EH (cell line): ENCODE data around the gene FAM98B.
"Not testable (repeated sequence)": the region's sequence is repeated elsewhere in the genome, so short reads cannot be mapped to it uniquely, and the experiment has no call there.

Experiments
- DNase-seq: peaks from one replicate; pipeline ENCODE4 v3.0.0-alpha.2; 2015; ENCODE audit warnings: low read depth

FAM98B gene

DNA sequence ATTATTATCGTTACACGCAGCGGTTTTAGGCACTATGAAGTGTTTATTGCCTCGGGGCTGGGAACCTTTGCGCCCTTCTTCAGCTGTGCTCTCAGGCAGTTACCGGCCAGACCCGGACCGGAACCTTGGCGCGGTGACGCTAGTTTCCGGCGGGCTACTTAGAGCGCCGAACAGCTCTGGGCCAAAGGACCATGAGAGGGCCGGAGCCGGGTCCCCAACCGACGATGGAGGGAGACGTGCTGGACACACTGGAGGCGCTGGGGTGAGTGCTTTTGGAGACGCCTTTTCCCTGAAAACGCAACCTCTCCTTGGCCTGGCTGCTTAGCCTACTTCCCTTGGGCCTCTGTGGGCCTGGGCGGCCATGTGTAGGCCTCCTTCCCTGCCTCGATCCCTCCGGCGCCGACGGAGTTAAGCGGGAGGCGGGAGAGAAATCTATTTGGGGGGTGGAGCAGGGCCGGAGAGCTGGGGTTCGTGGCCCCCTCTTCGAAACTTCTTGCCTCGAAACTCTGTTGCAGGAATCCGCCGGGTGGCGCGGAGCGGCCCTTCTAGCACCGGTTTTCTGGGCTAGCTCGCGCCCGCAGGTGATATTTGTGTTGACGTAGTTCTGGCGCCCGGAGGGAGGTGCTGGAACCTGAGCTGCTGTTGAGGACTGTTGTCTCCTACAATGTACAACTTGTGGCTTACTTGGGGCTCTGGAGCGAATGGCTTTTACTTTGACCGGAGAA is at the start of gene FAM98B:
FAM98B (plus strand) TSS at position 157 of the 725 bp plus-strand sequence; CDS start at position 192, 35 bp downstream.
- DNase-seq, result peak; percentile 84

DNA sequence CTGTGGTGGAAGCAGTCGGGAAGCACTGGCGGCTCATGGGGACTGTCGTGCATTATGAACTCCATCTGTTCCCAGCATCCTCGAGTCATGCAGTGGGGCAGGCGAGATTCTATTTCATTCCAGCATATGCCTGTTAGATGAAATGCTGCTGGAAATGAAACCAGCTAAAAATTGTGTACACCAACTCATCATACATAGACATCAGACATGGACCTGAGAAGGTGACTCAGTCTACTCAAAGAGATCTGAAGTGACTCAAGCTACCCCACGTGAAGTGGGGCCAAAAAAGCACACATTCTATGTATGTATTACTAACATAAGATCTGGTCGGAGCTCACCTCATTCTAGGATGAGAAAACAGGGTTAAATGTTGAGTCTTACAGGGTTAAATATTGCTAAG is 47.5 kb upstream of the FAM98B start:
- peak; percentile 9 for DNase-seq

DNA sequence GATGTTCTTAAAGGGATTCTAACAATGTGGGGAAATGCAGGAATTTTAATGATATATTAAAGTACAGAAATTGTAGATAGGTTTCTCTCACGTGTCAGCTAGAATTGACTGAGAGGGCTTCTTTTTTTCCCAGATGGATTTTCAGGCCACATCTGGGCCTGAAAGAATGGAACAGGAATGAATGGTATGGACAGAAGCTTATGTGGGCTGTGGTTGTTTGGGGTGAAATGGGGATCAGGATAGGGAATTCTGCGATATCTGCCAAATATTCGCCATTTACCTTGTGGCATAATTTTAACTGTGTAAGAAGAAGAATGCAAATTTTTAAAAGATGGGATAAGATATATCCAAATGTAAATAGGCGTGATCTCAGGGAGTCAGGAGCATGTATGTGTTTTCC is 45.4 kb upstream of the FAM98B start:
- DNase-seq, result no peak

DNA sequence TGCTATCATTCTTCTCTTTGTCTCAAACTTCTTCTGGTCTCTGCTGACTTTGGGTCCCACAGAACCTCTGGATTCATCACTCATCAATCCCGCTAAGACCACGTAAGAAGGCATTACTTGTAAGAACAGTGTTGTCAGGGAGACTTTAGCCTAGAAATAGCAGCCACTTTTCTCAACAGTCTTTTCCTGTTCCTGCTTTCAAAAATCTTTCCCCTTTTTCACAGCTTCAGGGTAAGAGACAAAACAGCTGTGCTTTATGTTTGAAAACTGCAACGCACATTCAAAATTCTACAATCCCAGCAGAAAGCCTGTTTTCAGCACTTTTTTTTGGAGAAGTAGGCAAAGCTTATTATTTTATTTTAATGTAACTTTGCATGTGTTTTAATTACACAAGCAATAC is 42.0 kb upstream of the FAM98B start:
- DNase-seq, result no peak

GRCh38 chr15:38412466-38412865 is 41.5 kb upstream of the FAM98B start:
- no peak for DNase-seq

GRCh38 chr15:38414357-38414756 is 39.6 kb upstream of the FAM98B start:
- peak; percentile 78 for DNase-seq

DNA sequence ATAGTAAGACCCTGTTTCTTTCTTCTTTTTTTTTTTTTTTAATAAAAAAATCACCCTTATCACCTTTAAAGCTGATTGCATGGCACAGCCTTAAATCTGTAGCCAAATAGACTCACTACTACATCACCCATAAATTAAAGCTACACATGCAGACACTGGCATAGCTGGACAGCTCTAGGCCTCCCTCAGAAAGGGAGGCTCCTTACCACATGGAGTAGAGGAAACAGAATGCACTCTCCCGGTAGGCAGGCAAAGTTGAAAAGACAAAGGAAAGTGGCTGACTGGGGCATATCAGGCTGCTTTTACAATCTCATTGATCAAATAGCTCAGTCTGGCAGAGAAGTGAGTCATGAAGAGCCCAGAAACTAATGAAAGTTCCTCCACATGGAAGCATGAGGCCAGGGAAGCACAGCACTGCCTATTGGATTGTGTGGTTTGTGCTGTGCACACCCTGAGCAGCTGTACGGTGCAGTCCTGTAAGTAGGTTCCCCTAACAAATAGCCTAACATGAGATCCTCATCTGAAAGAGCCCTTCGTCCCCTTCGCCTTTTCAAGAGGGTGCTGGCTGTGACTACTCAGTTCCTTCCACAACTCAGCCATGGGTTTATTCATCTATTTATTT is 32.7 kb upstream of the FAM98B start:
- DNase-seq, result no peak

DNA sequence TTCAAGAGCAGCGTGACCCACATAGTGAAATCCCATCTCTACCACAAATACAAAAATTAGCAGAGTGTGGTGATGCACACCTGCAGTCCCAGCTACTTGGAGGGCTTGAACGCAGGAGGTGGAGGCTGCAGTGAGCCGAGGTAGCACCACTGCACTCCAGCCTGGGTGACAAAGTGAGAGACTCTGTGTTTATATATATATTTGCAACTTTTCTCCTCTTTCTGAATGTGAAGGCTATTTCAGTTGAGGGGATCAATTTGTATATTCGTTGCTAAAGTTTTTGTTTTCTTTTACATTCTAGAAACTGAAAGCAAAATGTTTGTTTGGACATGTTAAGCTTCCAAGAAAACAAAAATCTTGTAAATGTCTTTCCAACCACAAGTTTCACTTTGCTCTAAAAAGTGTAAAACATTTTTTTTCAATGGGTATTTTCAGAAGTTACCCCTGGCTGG is 29.8 kb upstream of the FAM98B start:
- DNase-seq, result no peak

DNA sequence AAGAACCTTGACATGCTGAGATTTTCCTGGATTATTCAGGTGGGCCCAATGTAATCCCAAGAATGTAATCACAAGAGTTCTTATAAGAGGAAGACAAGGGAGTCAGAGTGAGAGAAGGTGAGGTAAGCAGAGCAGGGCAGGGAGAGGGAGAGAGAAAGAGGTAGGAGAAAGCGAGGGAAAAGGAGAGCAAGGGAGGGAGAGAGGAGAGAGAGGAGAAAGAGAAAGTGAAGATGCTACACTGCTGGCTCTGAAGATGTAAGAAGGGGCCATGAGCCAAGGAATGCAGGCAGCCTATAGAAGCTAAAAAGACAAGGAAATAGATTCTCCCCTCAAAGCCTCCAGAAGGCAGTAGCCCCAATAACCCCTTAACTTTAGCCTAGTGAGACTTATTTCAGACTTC is 28.7 kb upstream of the FAM98B start:
- no peak for DNase-seq

- no peak for DNase-seq
These were observed 26.5 kb upstream of the FAM98B start for GRCh38 chr15:38427380-38427779.

- DNase-seq, result no peak
These were observed 23.7 kb upstream of the FAM98B start for GRCh38 chr15:38430106-38430760.

GRCh38 chr15:38436993-38437392 is 16.9 kb upstream of the FAM98B start:
- no peak for DNase-seq

GRCh38 chr15:38437603-38438002 is 16.3 kb upstream of the FAM98B start:
- not testable (repeated sequence) for DNase-seq

DNA sequence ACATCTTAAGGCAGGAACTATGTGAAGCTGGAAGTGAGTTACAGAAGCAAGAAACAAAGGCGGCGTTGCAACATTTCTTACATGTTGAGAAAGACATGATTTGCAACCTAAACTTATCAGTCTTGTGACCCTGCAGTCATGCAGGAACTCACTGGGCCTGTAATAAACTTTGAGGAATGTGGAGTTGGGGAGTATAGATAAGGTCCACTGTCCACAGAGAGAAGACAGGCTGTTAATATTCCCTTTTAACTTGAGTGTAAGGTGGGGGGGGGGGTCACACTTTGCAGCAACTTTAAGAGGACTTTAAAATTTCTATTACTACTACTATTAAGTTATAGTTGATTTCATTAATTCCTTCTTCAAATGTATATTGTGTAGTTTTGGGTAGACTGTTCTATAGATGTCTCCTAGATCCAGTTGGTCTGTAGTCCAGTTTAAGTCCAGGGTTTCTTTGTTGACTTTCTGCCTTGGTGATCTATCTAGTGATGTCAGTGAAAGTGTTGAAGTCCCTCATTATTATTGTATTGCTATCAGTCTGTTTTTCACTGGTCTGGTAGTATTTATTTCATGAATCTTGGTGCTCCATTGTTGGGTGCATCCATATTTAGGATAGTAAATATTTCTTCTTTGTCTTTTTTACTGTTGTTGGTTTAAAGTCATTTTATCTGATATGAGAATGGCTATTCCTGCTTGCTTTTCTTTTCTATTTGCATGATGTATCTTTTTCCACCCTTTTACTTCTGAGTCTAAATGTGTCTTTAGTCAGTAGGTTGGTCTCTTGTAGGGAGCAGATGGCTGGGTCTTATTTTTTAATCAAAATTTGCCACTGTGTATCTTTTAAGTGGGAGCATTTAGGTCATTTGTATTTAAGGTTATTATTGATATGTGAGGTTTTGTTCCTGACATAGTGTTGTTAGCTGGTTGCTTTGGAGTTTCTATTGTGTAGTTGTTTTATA is 15.6 kb upstream of the FAM98B start:
- DNase-seq, result no peak

GRCh38 chr15:38440353-38441129 is 13.4 kb upstream of the FAM98B start:
- DNase-seq, result peak; percentile 68

DNA sequence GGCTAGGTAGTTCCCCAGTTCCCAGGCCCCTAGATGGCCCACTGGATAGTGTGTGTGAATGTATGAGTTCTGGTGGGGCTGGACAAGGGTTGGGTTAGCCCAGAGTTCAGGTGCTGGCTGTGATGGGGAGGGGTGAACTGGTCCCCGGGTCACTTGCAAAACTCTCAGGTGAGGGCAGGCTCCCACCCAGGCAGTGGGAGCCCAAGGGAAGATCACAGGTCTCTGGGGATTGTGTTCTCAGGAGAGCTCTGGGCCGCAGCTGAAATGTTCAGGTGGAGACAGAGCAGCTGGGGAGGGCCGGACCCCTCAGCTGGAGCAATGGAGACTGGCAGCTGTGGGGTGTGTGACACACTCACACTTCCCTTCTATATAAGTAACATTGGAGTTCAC is 12.8 kb upstream of the FAM98B start:
- DNase-seq, result no peak

DNA sequence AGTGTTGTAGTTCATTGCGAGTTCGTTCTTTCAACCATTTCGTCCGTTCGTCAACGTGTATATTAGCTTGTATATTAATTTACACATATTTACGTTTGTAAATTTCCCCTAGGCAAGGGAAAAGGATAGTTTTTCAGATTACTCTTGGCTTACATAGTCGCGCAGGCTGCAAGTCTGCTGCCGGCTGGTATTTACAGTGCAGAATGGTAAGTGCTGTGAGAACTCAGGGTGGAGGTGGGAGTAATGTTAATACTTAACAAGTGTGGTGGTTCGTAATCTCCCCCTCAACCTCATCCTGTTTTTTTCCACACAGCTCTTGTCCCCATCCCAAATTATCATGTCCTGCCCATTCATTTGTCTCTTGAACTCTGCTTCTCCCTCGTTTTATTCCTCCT is 766 bp downstream of the FAM98B start:
- DNase-seq, result no peak

DNA sequence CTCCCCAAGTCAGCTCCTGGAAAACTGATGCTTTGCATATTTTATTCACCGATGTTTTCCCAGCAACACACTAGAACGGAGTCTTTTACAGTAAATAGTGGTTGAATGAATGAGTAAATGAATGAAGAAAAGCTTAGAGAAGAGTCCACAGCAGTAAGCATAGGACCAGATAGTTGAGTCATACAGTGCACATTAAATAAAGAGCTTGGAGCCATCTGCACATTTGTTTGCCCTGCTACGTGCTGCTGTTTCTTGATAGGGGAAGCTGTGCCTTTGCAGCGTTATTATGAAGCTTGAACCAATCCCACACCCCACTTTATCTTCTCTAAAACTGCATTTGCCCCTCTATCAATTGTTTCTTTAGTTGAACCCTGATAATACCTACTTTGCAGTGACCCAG is 1.2 kb downstream of the FAM98B start:
- DNase-seq, result peak; percentile 39

- DNase-seq, result no peak
These were observed 4.7 kb downstream of the FAM98B start for GRCh38 chr15:38458646-38459045.

GRCh38 chr15:38459480-38459879 is 5.6 kb downstream of the FAM98B start:
- no peak for DNase-seq

- DNase-seq, result no peak
These were observed 6.6 kb downstream of the FAM98B start for GRCh38 chr15:38460543-38460942.
